NOMO-1 (cell line): Measurements from ENCODE around the gene RACK1.

Experiments used
- DNase-seq, 2 experiments: peaks; one replicate each; lab custom pipeline; 2025; ENCODE audit not compliant: unreplicated experiment in 2 of 2; lab: John Stamatoyannopoulos, UW

Gene RACK1

DNA sequence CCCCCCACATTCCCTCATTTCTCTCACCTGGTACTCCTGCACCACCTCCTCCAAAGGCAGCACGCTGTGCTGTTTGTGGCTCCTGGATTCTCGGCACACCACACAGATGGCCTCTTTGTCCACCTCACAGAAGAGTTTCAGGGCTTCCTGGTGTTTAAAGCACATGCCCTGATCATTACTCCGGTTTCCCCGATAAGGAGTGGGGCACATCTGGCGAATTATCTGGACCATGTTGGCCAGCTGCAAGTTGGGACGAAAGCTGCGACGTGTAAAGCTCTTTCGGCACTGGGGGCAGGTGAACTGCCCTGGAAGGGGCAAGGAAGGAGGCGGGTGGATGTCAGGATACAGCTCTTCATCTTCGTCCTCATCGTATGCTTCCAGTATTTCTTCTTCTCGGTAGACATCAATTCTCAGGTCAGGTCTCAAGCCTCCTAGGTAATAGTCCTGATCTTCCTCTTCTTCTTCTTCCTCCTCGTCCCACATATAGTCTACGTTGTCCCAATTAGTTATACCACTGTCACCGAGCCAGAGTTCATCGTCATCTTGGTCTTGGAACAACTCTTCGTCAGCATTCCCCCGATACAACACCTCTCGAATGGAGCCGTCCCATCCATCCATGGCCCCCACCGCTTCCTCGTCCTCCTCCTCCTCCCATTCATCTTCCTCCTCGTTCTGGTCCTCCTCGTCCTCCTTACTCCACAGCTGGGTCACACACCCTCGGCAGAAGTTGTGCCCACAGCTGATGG, 16.4 kb upstream of the RACK1 start:
- DNase-seq = no peak

DNA sequence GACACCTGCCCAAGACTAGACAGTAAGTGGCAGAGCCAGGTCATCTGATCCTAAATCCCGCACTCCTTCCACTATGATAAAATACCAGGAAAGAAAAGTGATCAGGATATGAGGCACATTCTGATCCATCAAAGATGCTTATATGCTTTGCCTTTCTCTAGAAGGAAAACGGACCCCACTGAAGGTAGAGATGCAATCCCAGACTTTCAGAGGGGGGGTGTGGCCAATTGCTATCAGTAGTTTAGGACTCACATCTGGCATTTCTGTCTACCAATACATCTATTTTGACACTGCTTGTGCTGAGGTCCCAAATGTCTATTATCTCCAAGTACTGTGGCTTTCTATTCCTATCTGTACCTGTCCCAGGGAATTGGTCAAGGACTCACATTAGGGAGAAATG, 15.6 kb upstream of the RACK1 start:
- DNase-seq = no peak

DNA sequence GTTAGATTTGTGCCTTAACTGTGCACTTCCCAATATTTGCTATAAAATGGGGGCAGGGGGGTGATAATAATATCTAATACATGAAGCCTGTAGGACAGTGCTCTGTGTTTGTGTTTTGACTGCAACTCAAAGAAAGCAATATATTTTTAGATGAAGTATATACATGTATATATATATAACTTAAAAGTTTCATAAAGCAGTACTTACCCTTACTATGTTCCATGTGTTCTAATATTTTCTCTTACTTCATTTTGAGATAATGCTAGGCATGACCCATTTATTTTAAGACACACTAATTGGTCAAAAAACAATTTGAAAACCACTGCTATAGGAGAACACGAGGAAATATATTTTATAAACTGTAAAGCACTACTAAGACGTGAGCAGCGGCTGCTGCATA, 14.9 kb upstream of the RACK1 start:
- no peak for DNase-seq

DNA sequence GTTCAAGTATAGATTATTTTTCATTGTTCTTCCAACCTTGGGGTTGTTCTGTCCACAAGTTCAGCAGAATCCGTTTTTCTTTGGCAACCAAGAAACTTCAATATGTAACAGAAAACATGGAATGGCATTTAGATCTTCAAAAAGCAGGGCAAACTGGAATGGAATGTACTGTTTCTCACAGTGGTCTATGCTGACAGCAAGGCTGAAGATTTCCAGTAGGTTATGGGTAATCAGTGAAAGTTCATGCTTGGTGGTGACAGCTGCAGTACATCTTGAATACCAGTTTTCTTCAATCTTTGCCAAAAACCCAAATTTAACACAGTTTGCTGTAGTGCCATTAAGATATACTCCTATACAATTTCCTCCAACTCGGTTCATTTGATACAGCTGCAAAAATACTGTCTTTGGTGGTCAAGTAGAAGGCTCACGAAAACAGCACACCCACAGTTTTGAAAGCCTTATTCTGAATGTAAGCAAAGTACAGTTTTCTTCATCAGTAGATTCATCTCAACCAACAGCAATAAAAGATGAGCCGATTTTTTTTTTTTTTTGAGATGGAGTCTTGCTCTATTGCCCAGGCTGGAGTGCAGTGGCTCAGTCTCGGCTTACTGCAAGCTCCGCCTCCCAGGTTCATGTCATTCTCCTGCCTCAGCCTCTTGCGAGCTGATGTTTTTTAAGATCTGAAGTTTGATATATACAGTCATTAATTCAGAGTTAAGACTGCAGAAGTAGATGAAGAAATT, 12.3 kb upstream of the RACK1 start:
- DNase-seq = no peak

DNA sequence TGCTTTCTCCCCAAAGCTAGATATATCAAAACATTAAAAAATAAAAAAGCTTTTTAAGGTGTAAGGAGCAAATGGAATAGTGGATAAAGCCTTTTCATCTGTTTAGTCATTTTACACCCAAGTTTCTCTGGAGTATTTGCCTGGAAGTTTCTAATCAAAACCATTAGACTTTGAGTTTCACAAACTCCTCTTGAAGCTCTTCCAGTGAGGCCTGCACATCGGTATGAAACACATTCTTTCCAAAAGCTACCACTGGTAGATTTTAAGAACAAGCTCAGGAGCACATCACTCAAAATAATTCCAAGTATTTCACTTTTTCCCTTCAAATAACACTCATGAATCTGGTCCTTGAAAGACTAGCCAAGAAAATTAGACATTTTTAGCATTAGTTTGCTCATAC, 11.6 kb upstream of the RACK1 start:
- no peak for DNase-seq

DNA sequence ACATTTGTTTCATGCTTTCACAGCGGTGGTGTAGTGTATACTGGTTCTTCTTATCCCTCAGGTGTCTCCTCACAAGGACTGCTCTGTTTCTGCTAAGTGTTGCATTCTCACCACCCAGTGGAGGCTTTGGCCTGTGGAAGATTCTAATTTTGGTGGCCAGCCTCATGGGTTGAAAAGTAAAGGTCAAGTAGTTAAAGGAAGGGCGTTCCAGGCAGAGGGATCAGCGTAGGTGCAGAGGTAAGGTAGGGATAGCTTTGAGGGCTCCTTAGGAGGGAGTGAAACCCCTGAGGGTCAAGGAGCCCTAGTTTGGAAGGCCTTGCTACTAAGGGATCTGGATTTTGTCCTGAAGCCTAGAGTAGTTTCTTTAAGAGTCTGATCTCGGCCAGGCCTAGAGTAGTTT, 4.6 kb upstream of the RACK1 start:
- no peak for DNase-seq

DNA sequence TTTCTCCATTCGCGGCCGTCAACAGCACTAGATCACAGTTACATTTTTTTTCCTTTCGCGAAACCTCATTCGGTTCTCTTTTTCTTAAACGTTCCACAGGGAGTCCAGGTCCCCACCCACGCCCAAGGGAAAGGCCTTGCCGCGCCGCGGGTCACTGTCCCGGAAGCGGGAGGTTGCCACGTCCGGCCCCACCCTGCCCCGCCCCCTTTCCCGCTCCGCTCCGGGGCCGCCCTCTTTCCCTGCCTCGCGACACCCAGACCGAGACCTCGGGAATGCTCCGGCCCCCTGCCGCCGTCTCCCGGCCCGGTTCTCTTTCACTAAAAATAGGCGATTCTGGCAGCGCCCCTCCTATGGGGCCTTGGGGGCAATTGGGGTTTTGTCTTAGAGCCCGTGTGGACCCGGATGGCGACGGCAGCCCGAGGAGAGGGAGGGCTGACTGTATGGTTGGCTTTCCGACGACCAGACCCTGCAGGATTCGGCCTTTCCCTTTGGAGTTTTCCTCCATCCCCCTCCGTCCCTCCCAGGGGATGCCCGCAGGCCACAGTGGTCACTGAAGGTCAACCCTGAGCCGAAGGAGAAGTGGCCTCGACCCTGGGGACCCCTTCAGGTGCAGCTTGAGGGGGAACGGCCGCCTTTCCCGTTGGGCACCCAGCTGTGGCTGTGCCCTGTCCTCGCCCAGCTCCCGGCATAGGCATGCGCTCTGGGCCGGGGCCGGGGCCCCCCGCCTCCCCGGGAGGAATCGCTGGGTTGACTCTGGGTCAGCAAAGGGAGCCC, 2.8 kb upstream of the RACK1 start:
- no peak for DNase-seq

DNA sequence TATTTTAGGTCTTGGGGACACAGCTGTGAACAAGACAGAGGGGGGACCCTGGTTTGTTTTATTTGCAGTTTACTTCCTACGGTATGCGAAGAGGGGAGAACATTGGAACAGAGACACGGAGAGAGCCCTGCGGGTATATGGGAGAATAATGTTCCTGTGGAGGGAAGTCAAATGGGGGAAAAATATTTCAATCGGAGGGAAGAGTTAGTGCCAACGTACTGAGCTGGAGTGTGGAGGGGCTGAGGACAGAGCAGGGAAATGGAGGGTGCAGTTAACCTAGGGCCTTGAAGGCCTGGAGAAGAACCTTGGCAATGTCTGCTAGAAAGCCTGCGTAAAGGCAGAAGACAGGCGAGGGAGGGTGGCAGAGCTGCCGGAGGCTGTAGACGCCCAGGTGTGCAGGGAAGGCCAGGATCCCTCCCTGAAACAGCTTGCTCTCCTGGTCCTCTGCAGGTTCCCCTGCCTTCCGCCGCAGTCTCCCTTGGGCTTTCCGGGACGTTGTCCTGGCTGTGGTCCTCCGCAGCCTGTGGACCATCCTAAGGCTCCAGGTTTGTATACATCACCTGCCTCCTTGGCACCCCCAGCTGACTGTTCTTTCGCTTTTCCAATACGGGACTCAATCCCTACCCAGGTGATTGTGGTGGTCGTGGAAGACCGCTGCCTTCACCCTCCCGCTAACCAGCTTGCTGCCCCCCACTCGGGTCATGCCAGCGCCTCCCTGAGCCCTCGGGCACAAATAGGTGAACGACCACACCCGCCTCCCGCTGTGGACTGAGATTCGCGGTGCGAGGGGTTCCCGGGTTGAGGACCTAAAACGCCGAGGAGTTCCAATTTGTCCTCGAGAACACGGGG, 1.9 kb upstream of the RACK1 start:
- DNase-seq = no peak

DNA sequence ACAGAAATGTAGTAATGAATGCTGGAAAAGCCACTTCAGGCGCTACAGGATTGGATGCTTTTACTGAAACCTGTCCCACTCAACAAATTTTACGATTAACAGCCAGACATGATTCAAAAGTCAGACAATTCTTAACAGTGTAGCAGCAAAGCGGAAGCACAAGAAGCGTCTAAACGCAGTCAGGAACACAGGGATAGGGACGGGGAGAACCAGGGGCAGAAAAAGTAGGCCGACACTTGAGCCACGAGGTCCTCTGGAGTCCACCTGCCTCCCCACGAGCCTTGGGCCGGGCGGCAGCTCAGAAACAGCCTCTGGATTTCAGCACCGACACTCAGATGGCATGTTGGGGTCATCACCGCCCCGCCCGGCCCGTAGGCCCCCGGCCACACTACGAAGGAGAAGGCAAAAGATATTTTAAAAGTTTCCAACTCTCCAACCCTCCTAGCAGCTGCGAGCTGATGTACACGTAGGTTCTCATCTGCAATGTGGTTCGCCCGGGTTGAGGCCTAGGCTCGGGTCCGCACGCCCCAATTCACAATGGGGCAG, 615 bp downstream of the RACK1 start:
- no peak for DNase-seq

DNA sequence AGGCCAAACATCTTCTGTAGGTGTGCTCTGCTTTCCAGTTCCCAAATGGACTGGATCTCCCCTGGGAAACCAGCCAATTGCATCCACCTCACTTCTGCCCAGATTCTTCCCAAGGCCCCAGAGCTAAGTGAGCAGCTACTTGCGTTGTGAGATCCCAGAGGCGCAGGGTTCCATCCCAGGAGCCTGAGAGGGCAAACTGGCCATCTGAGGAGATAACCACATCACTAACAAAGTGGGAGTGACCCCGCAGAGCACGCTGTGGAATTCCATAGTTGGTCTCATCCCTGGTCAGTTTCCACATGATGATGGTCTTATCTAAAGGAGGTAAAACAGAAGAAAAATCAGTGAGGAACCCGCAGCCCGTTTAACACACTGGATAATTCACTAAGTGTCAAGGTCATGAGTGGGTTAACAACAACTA, 1.7 kb downstream of the RACK1 start:
- DNase-seq = no peak

DNA sequence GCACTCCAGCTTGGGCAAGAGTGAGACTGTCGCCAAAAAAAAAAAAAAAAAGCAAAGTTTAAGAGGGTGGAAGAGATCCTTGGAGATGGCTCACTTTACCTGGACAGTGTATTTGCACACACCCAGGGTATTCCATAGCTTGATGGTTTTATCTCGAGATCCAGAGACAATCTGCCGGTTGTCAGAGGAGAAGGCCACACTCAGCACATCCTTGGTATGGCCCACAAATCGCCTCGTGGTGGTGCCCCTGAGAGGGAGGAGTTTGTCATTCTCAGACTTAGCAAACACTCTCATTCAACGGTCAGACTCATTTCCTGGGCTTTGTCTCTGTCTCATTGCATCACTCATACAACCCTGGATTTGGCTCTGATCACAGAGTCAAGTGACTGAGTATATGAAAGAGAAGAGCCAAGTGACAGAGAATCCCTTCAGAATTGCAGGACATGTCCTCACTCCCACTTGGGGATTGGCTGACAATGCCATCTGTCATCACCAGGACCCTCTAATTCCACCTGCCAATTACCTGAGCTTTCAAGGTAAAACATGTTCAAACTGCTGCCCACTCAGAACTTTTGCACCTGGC, 2.2 kb downstream of the RACK1 start:
- DNase-seq = no peak

DNA sequence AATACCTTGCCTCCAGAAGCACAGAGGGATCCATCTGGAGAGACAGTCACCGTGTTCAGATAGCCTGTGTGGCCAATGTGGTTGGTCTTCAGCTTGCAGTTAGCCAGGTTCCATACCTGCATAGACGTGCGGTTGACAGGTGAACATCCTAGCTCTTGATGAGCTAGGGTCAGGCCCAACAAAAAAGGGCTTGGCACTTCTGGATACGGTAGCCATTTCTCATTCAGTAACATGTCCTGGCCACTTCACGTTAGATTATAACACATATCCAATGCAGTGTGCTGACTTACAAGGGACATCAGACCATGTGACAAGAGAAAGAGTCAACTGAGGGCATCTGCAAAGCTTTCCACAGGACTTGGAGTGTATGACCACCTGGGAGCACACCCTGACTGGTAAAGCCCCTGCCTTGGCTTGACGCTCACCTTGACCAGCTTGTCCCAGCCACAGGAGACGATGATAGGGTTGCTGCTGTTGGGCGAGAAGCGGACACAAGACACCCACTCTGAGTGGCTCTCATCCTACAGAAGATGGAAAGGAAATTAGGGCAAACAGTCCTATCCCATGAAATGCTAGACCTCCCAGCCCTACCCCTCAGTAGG, 4.5 kb downstream of the RACK1 start:
- no peak for DNase-seq

DNA sequence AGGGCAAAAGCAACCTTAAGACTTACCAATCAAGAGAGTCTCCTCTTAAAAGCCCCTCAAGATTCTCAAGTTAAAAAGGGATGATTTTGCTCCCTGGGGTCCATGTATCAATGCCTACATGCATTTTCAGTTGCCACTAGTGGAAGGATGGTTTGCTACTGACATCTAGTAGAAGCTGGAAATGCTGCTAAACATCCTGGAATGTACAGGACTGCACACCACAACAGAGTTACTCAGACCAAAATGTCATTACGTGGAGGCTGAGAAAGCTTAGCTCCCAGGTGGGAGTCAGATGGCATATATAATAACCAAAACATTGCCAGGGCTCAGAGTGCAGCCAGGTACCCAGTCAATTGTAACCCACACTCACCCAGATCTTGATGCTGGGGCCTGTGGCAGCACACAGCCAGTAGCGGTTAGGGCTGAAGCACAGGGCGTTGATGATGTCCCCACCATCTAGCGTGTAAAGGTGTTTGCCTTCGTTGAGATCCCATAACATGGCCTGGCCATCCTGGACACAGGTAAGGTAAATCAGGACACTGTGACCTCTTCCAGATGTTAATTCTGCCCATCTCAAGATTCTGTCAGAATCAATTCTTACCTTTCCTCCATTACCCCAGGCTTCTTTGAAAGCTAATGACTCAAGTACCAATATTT, 5.8 kb downstream of the RACK1 start:
- no peak for DNase-seq

DNA sequence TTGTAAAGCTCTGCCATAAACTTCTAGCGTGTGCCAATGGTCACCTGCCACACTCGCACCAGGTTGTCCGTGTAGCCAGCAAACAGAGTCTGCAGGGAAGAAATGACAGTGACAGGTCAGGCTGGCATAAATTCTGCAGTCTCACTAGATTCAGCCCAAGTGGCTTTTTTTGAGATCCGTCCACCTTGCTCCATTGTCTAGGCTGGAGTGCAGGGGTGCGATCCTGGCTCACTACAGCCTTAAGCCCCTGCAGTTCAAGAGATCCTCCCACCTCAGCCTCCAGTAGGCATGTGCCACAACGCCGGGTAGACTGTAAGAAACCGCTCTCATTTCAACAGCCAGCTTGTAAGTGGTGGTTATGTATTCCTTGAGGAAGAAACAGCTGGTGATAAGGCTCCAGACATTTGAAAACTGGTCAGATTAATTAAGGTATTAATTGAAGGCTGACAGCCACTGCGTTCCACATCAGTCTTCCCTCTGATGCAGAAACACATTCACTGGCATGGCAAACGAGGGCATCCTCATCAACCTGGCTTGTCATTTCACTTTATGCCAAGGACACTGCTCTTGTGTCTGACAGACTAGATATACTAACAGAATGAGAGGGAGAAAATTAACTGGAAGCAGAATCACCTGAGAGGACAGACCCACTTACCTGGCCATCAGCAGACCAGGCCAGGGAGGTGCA, 6.6 kb downstream of the RACK1 start:
- DNase-seq = no peak

DNA sequence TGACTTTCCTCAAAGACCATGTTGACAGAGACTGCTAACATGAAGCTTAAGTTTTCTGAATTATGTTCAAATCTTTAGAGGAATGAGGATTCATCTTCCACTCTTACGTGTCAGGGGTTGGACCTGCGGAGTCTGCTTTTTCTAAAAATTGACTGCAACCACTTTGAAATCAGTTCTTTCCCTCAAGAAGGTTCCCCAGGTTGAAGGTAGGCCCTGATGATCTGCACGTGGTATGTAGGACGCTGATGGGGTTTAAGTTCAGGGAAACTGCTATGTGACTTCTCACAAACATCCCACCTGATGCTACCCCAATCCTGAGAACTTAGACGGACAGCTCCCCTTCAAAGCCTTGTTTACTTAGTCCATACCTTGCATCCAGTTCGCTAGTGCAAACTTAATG, 7.2 kb downstream of the RACK1 start:
- DNase-seq = no peak

DNA sequence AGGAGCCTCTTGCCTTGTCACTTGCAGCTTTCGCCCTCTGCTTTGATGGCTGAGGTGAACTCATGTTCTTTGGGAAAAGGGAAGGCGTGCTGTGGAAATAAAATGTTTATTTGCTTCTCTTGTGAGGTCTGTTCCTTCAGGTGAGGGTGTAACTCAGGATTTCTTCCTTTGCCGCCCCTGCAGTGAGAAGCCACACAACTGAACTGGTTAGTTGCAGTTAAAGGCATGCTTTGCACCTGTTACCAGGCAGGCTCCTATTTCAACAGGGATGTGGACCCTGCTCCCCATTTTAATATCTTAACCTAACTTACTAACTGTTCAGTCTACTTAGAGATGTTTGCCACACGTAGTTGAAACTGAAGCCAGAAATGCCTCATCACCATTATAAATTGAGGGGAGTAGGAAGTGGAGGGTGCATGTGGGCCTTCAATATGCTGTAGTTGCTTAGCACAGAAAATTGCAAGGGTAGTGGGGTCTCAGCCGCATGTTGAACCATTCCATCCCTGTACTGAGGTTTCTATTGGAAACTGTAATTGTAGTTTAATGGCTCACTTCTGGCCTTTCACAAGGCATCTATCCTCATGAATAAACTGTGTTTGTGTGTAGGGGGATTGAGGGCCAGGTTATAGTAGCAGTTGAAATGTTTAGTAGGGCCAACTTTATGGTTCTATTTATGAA, 7.9 kb downstream of the RACK1 start:
- no peak for DNase-seq

DNA sequence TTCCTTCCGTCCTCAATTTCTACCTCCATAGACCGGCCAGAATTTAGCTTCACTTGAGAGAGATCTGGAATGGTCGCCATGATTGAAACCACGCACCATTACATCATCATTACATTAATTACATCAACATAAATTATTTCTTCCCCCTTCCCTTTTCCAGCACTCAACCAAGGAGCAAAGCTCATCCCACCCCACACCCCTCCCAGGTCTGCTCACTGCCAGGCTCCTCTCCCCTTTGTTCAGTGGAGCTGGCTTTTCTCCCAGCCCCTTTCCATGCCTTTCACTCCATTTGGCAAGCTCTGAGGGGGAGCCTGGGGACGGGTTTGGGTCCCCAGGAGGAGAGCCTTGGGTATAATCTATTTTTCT, 8.4 kb downstream of the RACK1 start:
- no peak for DNase-seq
